ENCODE results near the gene ERVV-1.

- TF ChIP-seq CTCF (IDR thresholded peaks at IDR 0.05) (no peak), POLR2AphosphoS5 (IDR thresholded peaks at IDR 0.05) (no peak), POLR2A (IDR thresholded peaks at IDR 0.05) (no peak)
Measured at GRCh38 chr19:53041366-53041765, 27.6 kb downstream of the ERVV-1 start.

All from gastroesophageal sphincter (tissue), 3 donors.